AG10803 (cell line): ENCODE data around the gene GPS2.

Source experiments
- DNase-seq: peaks from one replicate; pipeline ENCODE4 v3.0.0; 2010; ENCODE audit warnings: low read depth
- H3K4me3 ChIP-seq: 2 replicates; pipeline ENCODE4 v1.5.1; 2011; ENCODE audit warnings: mild to moderate bottlenecking, low read length, control low read depth
- TF ChIP-seq, protein P1 (sequence below): conservative IDR thresholded peaks from 2 replicates; pipeline ENCODE4 v1.5.1; 2011; ENCODE audit warnings: mild to moderate bottlenecking, low read length, control low read depth, inconsistent platforms

GPS2 gene

DNA sequence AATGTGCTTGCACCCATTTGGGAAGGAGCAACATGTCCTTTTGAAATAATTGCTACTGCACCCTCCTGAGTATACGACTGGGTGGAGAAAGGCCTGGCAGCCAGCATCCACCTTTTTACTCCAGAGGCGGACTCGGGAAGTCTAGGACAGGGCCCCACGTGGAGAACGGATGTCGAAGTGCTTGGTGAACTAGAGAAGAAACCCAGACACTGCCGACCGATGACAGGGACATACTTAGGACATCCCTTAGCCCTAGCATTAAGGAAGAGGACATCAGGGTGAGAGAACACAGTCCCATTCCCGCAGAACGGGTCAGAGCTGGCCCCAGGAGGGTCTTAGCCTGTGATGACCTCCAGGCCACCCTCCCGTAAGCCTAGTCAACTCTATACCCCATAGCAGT lies 24.5 kb downstream of the GPS2 start:
- H3K4me3 ChIP-seq = no peak overlapping the region
- TF ChIP-seq, protein P1, sequence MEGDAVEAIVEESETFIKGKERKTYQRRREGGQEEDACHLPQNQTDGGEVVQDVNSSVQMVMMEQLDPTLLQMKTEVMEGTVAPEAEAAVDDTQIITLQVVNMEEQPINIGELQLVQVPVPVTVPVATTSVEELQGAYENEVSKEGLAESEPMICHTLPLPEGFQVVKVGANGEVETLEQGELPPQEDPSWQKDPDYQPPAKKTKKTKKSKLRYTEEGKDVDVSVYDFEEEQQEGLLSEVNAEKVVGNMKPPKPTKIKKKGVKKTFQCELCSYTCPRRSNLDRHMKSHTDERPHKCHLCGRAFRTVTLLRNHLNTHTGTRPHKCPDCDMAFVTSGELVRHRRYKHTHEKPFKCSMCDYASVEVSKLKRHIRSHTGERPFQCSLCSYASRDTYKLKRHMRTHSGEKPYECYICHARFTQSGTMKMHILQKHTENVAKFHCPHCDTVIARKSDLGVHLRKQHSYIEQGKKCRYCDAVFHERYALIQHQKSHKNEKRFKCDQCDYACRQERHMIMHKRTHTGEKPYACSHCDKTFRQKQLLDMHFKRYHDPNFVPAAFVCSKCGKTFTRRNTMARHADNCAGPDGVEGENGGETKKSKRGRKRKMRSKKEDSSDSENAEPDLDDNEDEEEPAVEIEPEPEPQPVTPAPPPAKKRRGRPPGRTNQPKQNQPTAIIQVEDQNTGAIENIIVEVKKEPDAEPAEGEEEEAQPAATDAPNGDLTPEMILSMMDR = no peak
- no peak for DNase-seq

DNA sequence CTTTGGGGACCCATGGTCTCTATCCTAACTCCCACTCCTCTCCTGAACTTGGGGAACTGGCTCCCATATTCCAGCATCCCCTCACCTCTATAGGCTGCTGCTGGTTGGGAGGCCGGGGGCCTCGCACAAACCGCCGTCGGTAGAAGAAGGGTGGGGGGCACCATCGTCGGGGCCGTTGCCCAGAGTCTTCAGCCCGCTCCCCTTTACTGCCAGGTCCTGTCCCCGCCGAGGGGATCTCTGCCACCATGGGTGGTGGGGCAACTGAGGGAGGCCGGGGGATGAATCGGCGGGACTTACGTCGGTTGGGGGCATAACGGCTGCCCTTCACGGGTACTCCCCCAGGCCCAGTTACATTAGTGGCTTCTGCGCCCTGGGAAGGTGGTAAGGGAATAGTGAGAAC lies 25.0 kb downstream of the GPS2 start:
- TF ChIP-seq, protein P1 = no peak
- H3K4me3 ChIP-seq = no peak overlapping the region
- DNase-seq = no peak

DNA sequence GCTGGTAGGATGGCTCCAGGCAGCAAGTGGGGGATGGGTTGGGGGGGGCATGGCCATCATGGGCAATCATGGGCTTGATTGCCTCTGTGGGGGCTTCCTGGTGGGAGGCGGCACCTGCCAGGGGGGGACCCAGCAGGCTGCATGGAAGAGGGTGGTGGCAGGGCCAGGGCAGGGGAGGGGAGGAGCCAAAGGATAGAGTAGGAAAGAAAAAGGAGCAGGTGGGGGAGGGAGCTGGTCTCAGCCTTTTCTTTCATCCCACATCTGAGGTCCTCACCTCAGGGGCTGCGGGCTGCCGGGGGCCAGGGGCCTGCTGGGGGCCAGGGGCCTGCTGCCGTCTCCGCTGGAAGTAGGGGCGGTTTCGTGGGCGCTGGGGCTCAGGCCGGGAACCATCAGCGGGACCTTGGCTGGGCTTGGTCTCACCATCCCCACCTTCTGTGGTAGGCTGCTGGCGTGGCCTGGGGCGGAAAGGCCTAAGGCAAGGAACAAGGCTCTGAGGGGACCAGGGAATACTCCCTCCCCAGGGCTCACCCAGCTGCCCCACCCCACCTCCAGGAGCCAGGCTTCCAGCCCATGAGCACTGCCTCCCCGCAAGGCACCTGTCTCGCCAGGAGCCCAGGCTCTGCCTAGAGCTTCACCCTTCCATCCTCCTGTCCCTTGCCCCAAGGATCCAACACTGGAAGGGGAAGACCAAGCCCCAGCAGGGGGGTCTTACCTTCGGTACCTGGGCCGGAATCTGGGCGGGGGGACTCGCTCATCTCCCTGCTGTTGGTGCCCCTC lies 25.7 kb downstream of the GPS2 start:
- TF ChIP-seq, protein P1 = no peak
- H3K4me3 ChIP-seq = no peak overlapping the region
- DNase-seq = no peak

DNA sequence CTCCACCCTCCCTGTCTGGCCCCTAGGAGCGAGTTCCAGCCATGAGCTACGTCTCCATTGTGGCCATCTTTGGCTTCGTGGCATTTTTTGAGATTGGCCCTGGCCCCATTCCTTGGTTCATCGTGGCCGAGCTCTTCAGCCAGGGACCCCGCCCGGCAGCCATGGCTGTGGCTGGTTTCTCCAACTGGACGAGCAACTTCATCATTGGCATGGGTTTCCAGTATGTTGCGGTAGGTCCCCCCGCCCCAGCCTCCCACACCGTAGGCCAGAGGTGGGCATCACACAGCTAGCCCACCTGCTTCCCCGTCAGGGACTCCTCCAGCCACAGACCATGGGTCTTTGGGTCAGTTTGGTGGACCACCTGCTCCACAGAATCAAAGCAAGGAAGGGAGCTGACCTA lies 29.5 kb downstream of the GPS2 start:
- TF ChIP-seq, protein P1 = no peak
- no peak for DNase-seq
- H3K4me3 ChIP-seq = no peak overlapping the region

DNA sequence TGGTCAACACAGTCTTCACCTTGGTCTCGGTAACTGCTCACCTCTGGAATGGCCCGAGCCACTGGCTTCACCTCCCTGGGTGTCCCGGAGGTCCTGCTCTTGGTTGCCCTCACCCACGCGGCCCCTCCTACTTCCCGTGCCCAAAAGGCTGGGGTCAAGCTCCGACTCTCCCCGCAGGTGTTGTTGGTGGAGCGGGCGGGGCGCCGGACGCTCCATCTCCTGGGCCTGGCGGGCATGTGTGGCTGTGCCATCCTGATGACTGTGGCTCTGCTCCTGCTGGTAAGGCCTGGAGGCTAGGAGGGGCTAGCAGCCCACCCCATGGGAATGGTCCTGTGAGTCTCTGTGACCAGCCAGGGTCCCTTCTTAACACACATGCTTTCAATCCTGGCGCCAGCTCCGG lies 30.2 kb downstream of the GPS2 start:
- H3K4me3 ChIP-seq = no peak overlapping the region
- TF ChIP-seq, protein P1 = no peak
- no peak for DNase-seq

DNA sequence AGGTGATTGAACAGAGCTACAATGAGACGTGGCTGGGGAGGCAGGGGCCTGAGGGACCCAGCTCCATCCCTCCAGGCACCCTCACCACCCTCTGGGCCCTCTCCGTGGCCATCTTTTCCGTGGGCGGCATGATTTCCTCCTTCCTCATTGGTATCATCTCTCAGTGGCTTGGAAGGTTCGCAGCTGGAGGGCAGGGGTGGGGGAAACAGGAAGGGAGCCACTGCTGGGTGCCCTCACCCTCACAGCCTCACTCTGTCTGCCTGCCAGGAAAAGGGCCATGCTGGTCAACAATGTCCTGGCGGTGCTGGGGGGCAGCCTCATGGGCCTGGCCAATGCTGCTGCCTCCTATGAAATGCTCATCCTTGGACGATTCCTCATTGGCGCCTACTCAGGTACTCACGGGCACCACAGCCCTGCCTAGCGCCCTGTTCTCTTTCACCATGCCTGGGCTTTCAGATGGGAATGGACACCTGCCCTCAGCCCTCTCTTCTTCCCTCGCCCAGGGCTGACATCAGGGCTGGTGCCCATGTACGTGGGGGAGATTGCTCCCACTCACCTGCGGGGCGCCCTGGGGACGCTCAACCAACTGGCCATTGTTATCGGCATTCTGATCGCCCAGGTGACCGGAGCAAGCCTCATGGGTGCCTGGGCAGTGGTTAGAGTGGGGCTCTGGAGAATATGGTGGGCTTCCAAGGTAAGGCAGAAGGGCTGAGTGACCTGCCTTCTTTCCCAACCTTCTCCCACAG lies 31.5 kb downstream of the GPS2 start:
- no peak overlapping the region for H3K4me3 ChIP-seq
- DNase-seq = no peak
- TF ChIP-seq, protein P1 = no peak
